GM06990 (cell line): ENCODE results near the gene ZNG1A.
"Not testable (repeated sequence)": the region's sequence is repeated elsewhere in the genome, so short reads cannot be mapped to it uniquely, and the experiment has no call there.

ENCODE experiments used
- DNase-seq: peaks from one replicate; pipeline ENCODE4 v3.0.0-alpha.2; 2011; ENCODE audit not compliant: insufficient read length; ENCODE audit errors: extremely low read depth
- H3K27me3 ChIP-seq: replicated peaks from 2 replicates; pipeline ENCODE4 v1.6.0; 2011; ENCODE audit warnings: low read length; ENCODE audit not compliant: control insufficient read depth, insufficient read depth
- H3K36me3 ChIP-seq: 2 replicates; pipeline ENCODE4 v1.5.1; 2011; ENCODE audit warnings: low read length; ENCODE audit not compliant: control insufficient read depth, insufficient read depth
- H3K4me3 ChIP-seq: replicated peaks from 2 replicates; pipeline ENCODE4 v1.5.1; 2011; ENCODE audit warnings: low read depth, mild to moderate bottlenecking, control low read depth, low read length
- TF ChIP-seq, protein P1 (sequence below): IDR thresholded peaks from 2 replicates; pipeline ENCODE4 v1.5.1; 2011; ENCODE audit warnings: low read length, control low read depth, mild to moderate bottlenecking, inconsistent platforms; ENCODE audit not compliant: insufficient read depth, poor library complexity, severe bottlenecking

ZNG1A gene

DNA sequence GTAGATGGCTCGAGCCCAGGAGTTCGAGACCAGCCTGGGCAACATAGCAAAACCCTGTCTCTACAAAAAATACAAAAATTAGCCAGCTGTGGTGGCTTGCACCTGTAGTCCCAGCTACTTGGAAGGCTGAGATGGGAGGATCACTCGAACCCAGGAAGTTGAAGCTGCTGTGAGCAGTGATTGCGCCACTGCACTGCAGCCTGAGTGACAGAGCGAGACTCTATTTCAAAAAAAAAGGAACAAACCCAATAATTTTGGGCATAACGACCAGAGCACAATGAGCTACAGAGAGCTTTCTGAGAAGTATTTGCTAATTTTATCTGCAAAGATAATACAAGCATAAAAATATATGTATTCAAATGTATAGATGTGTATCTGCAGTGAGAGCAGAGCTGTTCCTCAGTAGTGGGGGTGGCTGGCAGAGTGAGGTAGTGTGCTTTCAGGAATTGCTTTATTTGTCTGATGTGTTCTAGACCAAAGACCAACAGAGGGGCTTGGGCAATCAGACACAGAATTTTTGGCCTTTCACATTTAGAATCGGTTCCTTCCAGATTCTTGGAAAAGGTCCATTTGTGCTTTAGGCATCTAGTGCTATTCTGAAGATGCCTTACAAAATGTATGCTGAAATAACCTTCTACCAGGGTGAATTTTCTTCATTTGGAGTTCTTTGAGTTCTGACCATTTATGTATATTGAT, 41.0 kb upstream of the ZNG1A start:
- no peaks in the 10 kb centered on the region for H3K36me3 ChIP-seq
- no peaks in the 10 kb centered on the region for H3K27me3 ChIP-seq
- no peak for DNase-seq
- TF ChIP-seq, protein P1, sequence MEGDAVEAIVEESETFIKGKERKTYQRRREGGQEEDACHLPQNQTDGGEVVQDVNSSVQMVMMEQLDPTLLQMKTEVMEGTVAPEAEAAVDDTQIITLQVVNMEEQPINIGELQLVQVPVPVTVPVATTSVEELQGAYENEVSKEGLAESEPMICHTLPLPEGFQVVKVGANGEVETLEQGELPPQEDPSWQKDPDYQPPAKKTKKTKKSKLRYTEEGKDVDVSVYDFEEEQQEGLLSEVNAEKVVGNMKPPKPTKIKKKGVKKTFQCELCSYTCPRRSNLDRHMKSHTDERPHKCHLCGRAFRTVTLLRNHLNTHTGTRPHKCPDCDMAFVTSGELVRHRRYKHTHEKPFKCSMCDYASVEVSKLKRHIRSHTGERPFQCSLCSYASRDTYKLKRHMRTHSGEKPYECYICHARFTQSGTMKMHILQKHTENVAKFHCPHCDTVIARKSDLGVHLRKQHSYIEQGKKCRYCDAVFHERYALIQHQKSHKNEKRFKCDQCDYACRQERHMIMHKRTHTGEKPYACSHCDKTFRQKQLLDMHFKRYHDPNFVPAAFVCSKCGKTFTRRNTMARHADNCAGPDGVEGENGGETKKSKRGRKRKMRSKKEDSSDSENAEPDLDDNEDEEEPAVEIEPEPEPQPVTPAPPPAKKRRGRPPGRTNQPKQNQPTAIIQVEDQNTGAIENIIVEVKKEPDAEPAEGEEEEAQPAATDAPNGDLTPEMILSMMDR, result no peak
- no peak overlapping the region for H3K4me3 ChIP-seq

DNA sequence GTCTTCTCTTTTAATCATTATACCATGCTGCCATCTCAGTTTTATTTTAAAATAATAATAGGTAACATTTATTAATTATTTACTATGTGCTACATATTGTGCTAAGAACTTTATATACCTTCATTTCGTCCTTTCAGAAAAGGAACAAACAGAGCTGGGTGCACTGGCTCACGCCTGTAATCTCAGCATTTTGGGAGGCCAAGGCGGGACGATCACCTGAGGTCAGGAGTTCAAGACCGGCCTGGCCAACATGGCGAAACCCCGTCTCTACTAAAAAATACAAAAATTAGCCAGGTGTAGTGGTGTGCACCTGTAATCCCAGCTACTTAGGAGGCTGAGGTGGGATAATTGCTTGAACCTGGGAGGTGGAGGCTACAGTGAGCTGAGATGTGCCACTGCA, 40.2 kb upstream of the ZNG1A start:
- not testable (repeated sequence) for H3K36me3 ChIP-seq, DNase-seq, H3K27me3 ChIP-seq, H3K4me3 ChIP-seq

DNA sequence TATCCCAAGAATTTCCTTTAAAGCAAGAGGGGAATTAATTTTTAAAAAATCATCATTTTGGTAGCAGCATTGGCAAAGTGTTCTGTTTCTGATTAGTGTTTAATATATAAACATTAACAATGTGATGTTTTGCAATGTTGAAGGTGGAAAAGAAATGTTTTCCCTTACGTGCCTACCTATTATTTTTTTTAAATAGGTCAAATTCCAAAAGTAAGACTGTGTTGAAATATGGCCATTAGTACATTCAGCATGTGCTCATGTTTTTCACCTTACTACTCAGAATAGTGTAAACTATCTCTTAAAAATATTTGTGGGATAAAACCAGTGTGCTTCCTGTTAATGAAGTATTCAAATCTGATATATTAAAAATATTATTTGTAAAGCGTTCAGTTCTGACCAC, 39.1 kb upstream of the ZNG1A start:
- H3K4me3 ChIP-seq, result no peak overlapping the region
- no peaks in the 10 kb centered on the region for H3K36me3 ChIP-seq
- H3K27me3 ChIP-seq, result no peaks in the 10 kb centered on the region
- TF ChIP-seq, protein P1, result no peak
- DNase-seq, result no peak

DNA sequence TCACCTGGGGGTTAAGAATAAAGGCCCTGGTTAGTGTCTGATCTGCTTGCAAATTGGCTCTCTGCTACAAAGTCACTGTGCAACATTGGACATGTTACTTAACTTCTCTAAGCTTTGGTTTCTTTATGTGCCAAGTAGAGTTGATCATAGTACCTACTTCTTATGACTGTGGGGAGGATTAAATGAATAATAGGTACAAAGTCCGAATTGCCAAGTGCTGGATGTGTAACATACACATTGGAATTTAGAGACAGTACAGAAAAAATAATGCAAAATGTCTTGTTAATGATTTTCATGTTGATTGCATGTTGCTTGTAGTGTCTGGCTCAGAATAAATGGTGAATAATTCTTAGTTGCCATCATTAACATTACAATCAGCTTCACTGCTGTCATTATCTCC, 38.0 kb upstream of the ZNG1A start:
- no peaks in the 10 kb centered on the region for H3K36me3 ChIP-seq
- TF ChIP-seq, protein P1, result no peak
- no peak for DNase-seq
- H3K4me3 ChIP-seq, result no peak overlapping the region
- H3K27me3 ChIP-seq, result no peaks in the 10 kb centered on the region

DNA sequence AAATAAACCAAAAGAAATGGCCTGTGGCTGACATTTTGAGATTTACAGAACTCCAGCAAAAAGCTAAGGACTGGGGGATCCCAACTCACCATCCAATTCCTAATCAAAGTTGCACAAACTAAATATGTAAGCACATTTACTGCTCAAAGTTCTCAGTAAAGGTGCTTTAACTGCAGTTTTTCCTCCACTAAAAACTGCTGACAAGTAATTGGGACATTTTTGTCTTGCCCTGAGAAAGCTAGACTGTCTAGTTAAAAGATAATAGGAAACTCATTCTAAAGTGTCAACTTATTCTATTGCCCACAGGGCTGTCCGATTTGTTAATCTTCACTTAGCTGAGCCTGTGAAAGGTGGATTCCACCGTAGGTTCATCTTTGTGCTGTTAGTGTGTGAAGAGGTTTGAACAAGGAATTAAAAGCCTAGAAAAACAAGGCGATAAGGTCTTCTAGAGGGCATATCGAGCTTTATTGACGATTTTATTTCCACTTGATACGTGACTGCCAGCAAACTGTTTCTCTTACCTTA, 36.8 kb upstream of the ZNG1A start:
- Histone ChIP-seq H3K27me3 (no peaks in the 10 kb centered on the region), H3K4me3 (peak overlapping the region; percentile 73), H3K36me3 (no peaks in the 10 kb centered on the region)
- TF ChIP-seq, protein P1, result no peak
- DNase-seq, result no peak

DNA sequence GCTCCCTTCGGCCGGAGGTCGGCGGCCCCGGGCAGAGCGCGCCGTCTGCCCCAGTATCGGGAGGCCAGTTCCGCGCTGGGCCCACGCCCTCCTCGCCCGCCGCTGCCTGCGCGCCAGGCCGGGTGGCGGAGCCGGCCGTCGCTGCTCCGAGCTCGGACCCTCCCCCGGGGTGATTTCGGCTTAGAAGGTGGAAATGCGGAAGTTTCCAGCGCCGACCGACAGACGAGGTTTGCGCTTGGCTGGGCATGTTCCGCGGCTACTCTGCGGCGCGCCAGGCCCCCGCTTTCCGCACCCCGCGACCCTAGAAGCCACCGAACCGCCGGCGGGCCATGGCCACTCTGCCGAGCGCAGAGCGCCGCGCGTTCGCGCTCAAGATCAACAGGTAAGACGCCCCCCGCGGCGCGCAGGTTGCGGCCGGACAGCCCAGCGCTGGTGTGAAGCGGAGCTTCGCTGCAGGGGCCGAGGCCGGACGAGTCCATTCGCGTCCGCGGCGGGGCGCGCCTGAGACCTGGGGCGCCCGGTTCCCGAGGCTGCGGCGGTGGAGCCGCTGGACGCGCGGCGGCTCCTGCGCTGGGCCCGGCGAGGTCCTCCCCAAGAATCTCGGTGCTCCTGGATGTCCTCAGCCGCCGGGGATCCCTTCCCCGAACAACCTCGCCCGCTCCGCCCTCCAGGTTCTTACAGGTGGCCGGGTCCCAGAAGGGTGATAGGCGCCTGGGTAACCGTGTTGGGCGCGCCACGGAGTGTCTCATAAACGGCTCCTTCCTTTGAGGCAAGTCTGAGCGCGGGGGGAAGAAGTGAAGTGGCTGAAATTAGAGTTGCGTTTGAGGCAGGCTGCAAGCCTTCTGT, 36.0 kb upstream of the ZNG1A start, which contains the start of gene DOCK8:
DOCK8 (plus strand) TSS at position 218 of the 846 bp plus-strand sequence; CDS start at position 330, 112 bp downstream.
- peak; percentile 90 for DNase-seq
- Histone ChIP-seq H3K27me3 (no peaks in the 10 kb centered on the region), H3K4me3 (peak within 1 kb of the TSS; percentile 73), H3K36me3 (no peaks in the 10 kb centered on the region)
- TF ChIP-seq, protein P1, result peak; percentile 44
